Germinal center (tissue), 1 donor: Measurements from ENCODE around the gene SHMT1.
A peak's percentile ranks its signal among the peaks of the same experiment; 100 is the strongest.
"Not testable (repeated sequence)": the region's sequence is repeated elsewhere in the genome, so short reads cannot be mapped to it uniquely, and the experiment has no call there.

Experiments used
- DNase-seq: peaks from one replicate; pipeline ENCODE4 v3.0.0; 2012; ENCODE audit warnings: mixed read lengths, low spot score

SHMT1 gene

GRCh38 chr17:18363101-18364049 is at the start of gene SHMT1:
Gene SHMT1 (minus strand): TSS chr17:18363550. CDS start chr17:18355981, 7,569 bp downstream.
- peak; percentile 97 for DNase-seq

- DNase-seq = not testable (repeated sequence)
Observed at GRCh38 chr17:18412001-18412538, 48.7 kb upstream of the SHMT1 start.

GRCh38 chr17:18411377-18411864 is 48.1 kb upstream of the SHMT1 start:
- not testable (repeated sequence) for DNase-seq

GRCh38 chr17:18410736-18411135 is 47.4 kb upstream of the SHMT1 start:
- DNase-seq = not testable (repeated sequence)

GRCh38 chr17:18409321-18409720 is 46.0 kb upstream of the SHMT1 start:
- DNase-seq = not testable (repeated sequence)

- DNase-seq = peak; percentile 8
Observed at GRCh38 chr17:18408906-18409305, 45.6 kb upstream of the SHMT1 start.

GRCh38 chr17:18403604-18404003 is 40.3 kb upstream of the SHMT1 start:
- not testable (repeated sequence) for DNase-seq

- not testable (repeated sequence) for DNase-seq
Observed at GRCh38 chr17:18403166-18403565, 39.8 kb upstream of the SHMT1 start.

GRCh38 chr17:18401872-18402590 is 38.7 kb upstream of the SHMT1 start:
- DNase-seq = not testable (repeated sequence)

GRCh38 chr17:18388728-18389127 is 25.4 kb upstream of the SHMT1 start:
- not testable (repeated sequence) for DNase-seq

- not testable (repeated sequence) for DNase-seq
Observed at GRCh38 chr17:18388266-18388665, 24.9 kb upstream of the SHMT1 start.

- not testable (repeated sequence) for DNase-seq
Observed at GRCh38 chr17:18387583-18387982, 24.2 kb upstream of the SHMT1 start.

- DNase-seq = not testable (repeated sequence)
Observed at GRCh38 chr17:18384271-18384670, 20.9 kb upstream of the SHMT1 start.

- DNase-seq = peak; percentile 3
Observed at GRCh38 chr17:18383079-18383481, 19.7 kb upstream of the SHMT1 start.

- DNase-seq = peak; percentile 0
Observed at GRCh38 chr17:18382441-18383078, 19.2 kb upstream of the SHMT1 start.

- DNase-seq = peak; percentile 0
Observed at GRCh38 chr17:18381953-18382245, 18.5 kb upstream of the SHMT1 start.

- DNase-seq = peak; percentile 1
Observed at GRCh38 chr17:18381158-18381952, 18.0 kb upstream of the SHMT1 start.

- no peak for DNase-seq
Observed at GRCh38 chr17:18380471-18381157, 17.3 kb upstream of the SHMT1 start.

GRCh38 chr17:18379246-18380146 is 16.1 kb upstream of the SHMT1 start:
- DNase-seq = peak; percentile 0
